B cell (primary cell): Measurements from ENCODE around the gene ZFP82. TPM values are rescaled to one million over a fixed set of nuclear protein-coding genes. Genes with fewer than 3 reads are reported as not detected.

Experiments
- ATAC-seq: fragments of 200-7000 bp; cut with Tn5 transposase; one replicate; pipeline ENCODE4 v1.10.0; 2021; ENCODE audit warnings: low read depth, mild to moderate bottlenecking, moderate number of reproducible peaks, moderate library complexity
- CTCF ChIA-PET: fragments of 350-600 bp; sonication (Branson Sonifier 250); formaldehyde crosslinking; loops from one replicate; lab custom pipeline; 2021; ENCODE audit warnings: antibody characterized with exemption, inconsistent platforms; lab: Charles Lee
- POLR2A ChIA-PET: fragments of 350-600 bp; sonication (Branson Sonifier 250); formaldehyde crosslinking; loops from one replicate; lab custom pipeline; 2021; ENCODE audit warnings: antibody characterized with exemption; lab: Charles Lee
- DNase-seq: peaks from one replicate; pipeline ENCODE4 v3.0.0; 2013
- H2AFZ ChIP-seq: 2 replicates; pipeline ENCODE4 v1.6.1; 2012; ENCODE audit warnings: mild to moderate bottlenecking, low read depth, low read length; ENCODE audit not compliant: insufficient read depth, poor library complexity, severe bottlenecking
- H3K27ac ChIP-seq, 2 donors: 1 replicate in 1 of 2; 2 replicates in 1 of 2; pipeline ENCODE4 v1.5.1; 2012 to 2013; ENCODE audit warnings: low read length in 2 of 2, mild to moderate bottlenecking in 2 of 2, moderate library complexity in 1 of 2
- H3K27me3 ChIP-seq, 4 experiments: fragments of 200-600 bp in 1 of 4; sonication (generic) in 1 of 4; replicated peaks in 1 of 4; 1 replicate in 2 of 4; 2 replicates in 2 of 4; pipeline versions ENCODE4 v1.6.1 to v1.7.0; 2013 to 2016; ENCODE audit warnings: low read length in 3 of 4, mild to moderate bottlenecking in 2 of 4, mixed read lengths in 1 of 4, moderate library complexity in 1 of 4; ENCODE audit not compliant: insufficient read depth in 4 of 4, control insufficient read depth in 3 of 4; ENCODE audit errors: control extremely low read depth in 1 of 4
- H3K36me3 ChIP-seq, 2 experiments: replicated peaks in 1 of 2; 1 replicate in 1 of 2; 2 replicates in 1 of 2; pipeline versions ENCODE4 v1.6.1 to v1.7.1; 2013; ENCODE audit warnings: low read length in 1 of 2; ENCODE audit not compliant: insufficient read depth in 2 of 2, control insufficient read depth in 1 of 2; ENCODE audit errors: control extremely low read depth in 1 of 2, extremely low read depth in 1 of 2
- H3K4me1 ChIP-seq, 2 donors: fragments of 200-600 bp in 1 of 2; sonication (generic) in 1 of 2; 1 replicate in 1 of 2; 2 replicates in 1 of 2; pipeline versions ENCODE4 v1.5.1 to v1.6.1; 2013 to 2017; ENCODE audit warnings: low read length in 2 of 2; ENCODE audit not compliant: control insufficient read depth in 2 of 2, insufficient read depth in 2 of 2
- H3K4me2 ChIP-seq: replicated peaks from 2 replicates; pipeline ENCODE3; 2012; ENCODE audit warnings: mild to moderate bottlenecking, low read depth, low read length; ENCODE audit not compliant: poor library complexity, severe bottlenecking
- H3K4me3 ChIP-seq, 5 experiments: fragments of 200-600 bp in 1 of 5; sonication (generic) in 1 of 5; 1 replicate in 3 of 5; 2 replicates in 2 of 5; pipeline versions ENCODE4 v1.5.1 to v1.7.0; 2011 to 2016; ENCODE audit warnings: low read length in 4 of 5, mild to moderate bottlenecking in 4 of 5, low read depth in 2 of 5, control low read depth in 1 of 5, moderate library complexity in 1 of 5; ENCODE audit not compliant: insufficient read depth in 1 of 5; ENCODE audit errors: control extremely low read depth in 1 of 5, extremely low read depth in 1 of 5
- H3K79me2 ChIP-seq: fragments of 200-600 bp; sonication (generic); one replicate; pipeline ENCODE4 v1.6.0; 2016; ENCODE audit warnings: low read length; ENCODE audit not compliant: control insufficient read depth, insufficient read depth
- H3K9ac ChIP-seq: fragments of 200-600 bp; sonication (generic); 2 replicates; pipeline ENCODE4 v1.6.1; 2017; ENCODE audit warnings: mild to moderate bottlenecking, low read length, moderate library complexity
- H3K9me3 ChIP-seq, 3 donors: one replicate each; pipeline versions ENCODE4 v1.6.1 to v1.7.1; 2013; ENCODE audit warnings: low read length in 2 of 3; ENCODE audit not compliant: control insufficient read depth in 2 of 3, insufficient read depth in 1 of 3; ENCODE audit errors: control extremely low read depth in 1 of 3
- H4K20me1 ChIP-seq: 2 replicates; pipeline ENCODE4 v1.6.0; 2012; ENCODE audit warnings: mild to moderate bottlenecking, low read length; ENCODE audit not compliant: insufficient read depth, control insufficient read depth, poor library complexity, severe bottlenecking
- H3K27ac Mint-ChIP-seq: one replicate; pipeline ENCODE4 v1.8.0; 2021; ENCODE audit warnings: mixed read lengths
- H3K27me3 Mint-ChIP-seq: one replicate; pipeline ENCODE4 v1.8.0; 2021; ENCODE audit warnings: mixed read lengths
- H3K4me1 Mint-ChIP-seq: one replicate; pipeline ENCODE4 v1.8.0; 2021; ENCODE audit warnings: mixed read lengths
- H3K4me3 Mint-ChIP-seq: one replicate; pipeline ENCODE4 v1.8.0; 2021; ENCODE audit warnings: mixed read lengths
- H3K9me3 Mint-ChIP-seq: one replicate; pipeline ENCODE4 v1.8.0; 2022; ENCODE audit warnings: mixed read lengths; ENCODE audit not compliant: insufficient read depth
- EZH2 ChIP-seq: IDR thresholded peaks from 2 replicates; pipeline ENCODE4 v1.6.1; 2012; ENCODE audit warnings: borderline replicate concordance, low read depth, mild to moderate bottlenecking, moderate library complexity, low read length; ENCODE audit not compliant: insufficient read depth, poor library complexity, severe bottlenecking
- WGBS: methylation state at CpG from one replicate; pipeline ENCODE4 v1.1.5; 2013; ENCODE audit warnings: missing lambda C conversion rate; ENCODE audit not compliant: insufficient coverage; 5-methylcytosine and 5-hydroxymethylcytosine counted together
- intact Hi-C: fragments of 100-400 bp; cut with micrococcal nuclease; formaldehyde crosslinking; loops from one replicate; pipeline ENCODE4 v1.10.0; 2022
- polyA plus RNA-seq: library from polyadenylated mRNA; depleted of rRNA; stranded (reverse); fragments of >200 nt; gene quantifications from 2 replicates; pipeline ENCODE4 v1.2.3, GENCODE V29; 2012
- total RNA-seq, 2 donors: library from RNA; stranded (reverse); fragments of 120-200 nt in 1 of 2; gene quantifications; 1 replicate in 1 of 2; 2 replicates in 1 of 2; pipeline versions ENCODE4 v1.2.3 to v1.2.4, GENCODE V29; 2013 to 2022
- TF ChIP-seq, protein P1 (sequence below): fragments of 200-600 bp; IDR thresholded peaks from one replicate; pipeline ENCODE4 v1.8.0; 2022; ENCODE audit warnings: antibody characterized with exemption, mild to moderate bottlenecking

ZFP82 gene
- total and polyA plus RNA-seq, 2 donors (not counting 1 experiment from before 2014, with no cell fraction given): 7.7 to 14.4 TPM

DNA sequence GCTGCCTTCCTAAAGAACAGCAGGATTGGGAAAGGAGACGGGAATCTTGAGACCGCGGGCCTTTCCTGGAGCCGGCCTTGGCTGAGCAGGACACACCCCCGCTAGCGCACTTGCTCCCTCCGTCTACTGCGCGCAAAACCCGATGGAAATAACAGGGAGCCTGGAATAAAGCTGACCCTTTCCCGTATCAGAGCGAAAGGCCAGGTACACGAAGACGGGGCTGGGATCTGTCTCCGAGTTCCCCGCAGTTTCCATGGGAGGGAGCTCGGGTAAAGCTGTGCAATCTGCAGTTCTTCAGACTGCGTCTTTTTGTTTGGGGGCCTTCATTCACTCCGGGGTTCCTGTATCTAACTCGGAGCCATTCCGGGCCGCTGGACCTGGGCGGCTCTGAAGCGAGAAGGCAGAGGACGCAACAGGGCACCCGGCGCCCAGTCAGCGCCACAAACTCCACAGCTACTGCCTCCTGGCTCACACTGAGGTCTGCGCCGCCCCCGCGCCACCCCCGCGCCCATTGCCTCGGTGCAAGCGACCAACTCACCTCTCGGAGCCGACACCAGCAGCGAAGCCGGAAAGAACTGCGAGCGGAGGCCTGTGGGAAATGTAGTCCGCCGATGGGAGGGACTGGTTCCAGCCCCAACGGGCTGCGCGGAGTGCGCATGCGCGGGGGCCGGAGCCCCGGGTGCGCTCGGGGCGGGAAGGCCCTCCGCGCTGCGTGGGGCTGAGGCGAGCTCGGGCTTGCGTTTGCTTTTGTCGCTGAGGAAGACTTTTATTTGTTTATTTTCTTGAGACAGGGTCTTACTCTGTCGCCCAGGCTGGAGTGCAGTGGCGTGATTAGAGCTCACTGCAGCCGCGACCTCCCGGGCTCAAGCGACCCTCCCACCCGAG, 39.6 kb downstream of the ZFP82 start, which contains the start of gene ZFP14:
Gene ZFP14, minus strand, starts transcription at position 577 of the 885 bp plus-strand sequence. CDS start 11,309 bp downstream, outside the sequence.
- Histone ChIP-seq H3K27ac (peak within 1 kb of the TSS; percentile 83 to 94), H3K27me3 (no peaks in the 10 kb centered on the region), H3K9ac (peak within 1 kb of the TSS; percentile 96), H3K36me3 (no peaks in the 10 kb centered on the region), H3K9me3 (peaks cover 0 to 11% (median 0%) of the 10 kb centered on the region in 3 donors), H3K4me2 (peak within 1 kb of the TSS; percentile 94), H3K4me1 (peaks cover 13 to 19% of the 10 kb centered on the region in 2 donors), H2AFZ (peak within 1 kb of the TSS; percentile 97), H4K20me1 (no peaks in the 10 kb centered on the region), H3K4me3 (peak within 1 kb of the TSS; percentile 79 to 95 (median 85)), H3K79me2 (peaks cover 30% of the 10 kb centered on the region)
- TF ChIP-seq EZH2: no peak
- TF ChIP-seq, protein P1, sequence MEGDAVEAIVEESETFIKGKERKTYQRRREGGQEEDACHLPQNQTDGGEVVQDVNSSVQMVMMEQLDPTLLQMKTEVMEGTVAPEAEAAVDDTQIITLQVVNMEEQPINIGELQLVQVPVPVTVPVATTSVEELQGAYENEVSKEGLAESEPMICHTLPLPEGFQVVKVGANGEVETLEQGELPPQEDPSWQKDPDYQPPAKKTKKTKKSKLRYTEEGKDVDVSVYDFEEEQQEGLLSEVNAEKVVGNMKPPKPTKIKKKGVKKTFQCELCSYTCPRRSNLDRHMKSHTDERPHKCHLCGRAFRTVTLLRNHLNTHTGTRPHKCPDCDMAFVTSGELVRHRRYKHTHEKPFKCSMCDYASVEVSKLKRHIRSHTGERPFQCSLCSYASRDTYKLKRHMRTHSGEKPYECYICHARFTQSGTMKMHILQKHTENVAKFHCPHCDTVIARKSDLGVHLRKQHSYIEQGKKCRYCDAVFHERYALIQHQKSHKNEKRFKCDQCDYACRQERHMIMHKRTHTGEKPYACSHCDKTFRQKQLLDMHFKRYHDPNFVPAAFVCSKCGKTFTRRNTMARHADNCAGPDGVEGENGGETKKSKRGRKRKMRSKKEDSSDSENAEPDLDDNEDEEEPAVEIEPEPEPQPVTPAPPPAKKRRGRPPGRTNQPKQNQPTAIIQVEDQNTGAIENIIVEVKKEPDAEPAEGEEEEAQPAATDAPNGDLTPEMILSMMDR: peak; percentile 66
- H3K4me1 Mint-ChIP-seq: peaks cover 19% of the 10 kb centered on the region
- no peaks in the 10 kb centered on the region for H3K27me3 Mint-ChIP-seq
- 3% methylated on average over 67 of the region's 69 CpGs for WGBS
- H3K9me3 Mint-ChIP-seq: no peaks in the 10 kb centered on the region
- CTCF ChIA-PET: interaction anchor here (0.8 to 3.1 kb wide), 5 partner anchors 24 to 394 kb away, joined by 3 to 13 read pairs (median 3); partner anchors contain the start of genes ZNF566 and ZNF850
- POLR2A ChIA-PET: interaction anchor here (0.7 to 1.6 kb wide), 8 partner anchors 9 to 1090 kb away, joined by 3 to 11 read pairs (median 4); partner anchors contain the start of genes ZNF260, ZNF382, ZNF529 and ZNF566
- DNase-seq: peak; percentile 97
- peak within 1 kb of the TSS; percentile 82 for H3K4me3 Mint-ChIP-seq
- peak; percentile 98 for ATAC-seq
- H3K27ac Mint-ChIP-seq: peak within 1 kb of the TSS; percentile 97
- intact Hi-C loops: loop anchor here (1.0 to 5.0 kb wide), 15 partner anchors 22 to 1088 kb away; partner anchors contain the start of genes ZFP82, ZNF260, ZNF345 and ZNF383
